TTC549 (cell line): ENCODE measurements around the gene SERPINF2.
"Not testable (repeated sequence)": the region's sequence is repeated elsewhere in the genome, so short reads cannot be mapped to it uniquely, and the experiment has no call there.

Experiments
- FAIRE-seq: peaks from 2 replicates; lab custom pipeline; 2012; peaks lifted over from hg19 to GRCh38; lab: Jason Lieb, UNC

SERPINF2 gene

GRCh38 chr17:1792495-1793446 is 50.1 kb downstream of the SERPINF2 start:
- no peak for FAIRE-seq

DNA sequence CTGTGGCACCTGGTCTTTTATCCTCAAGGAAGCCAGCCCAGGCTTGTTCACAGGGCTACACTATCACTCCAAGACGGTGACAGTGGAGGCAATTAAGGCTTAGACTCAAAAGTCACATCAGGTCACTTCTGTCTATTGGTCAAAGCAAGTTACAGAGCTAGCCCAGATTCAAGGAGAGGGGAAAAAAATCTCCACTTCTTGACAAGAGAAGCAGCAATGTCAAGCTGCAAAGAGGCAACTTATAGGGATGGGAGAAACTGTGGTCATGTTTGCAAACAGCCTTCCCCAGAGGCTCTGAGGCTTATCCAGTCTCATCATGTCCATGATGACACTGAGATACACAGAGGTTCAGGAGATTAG is 50.8 kb downstream of the SERPINF2 start:
- no peak for FAIRE-seq

GRCh38 chr17:1796800-1797199 is 54.1 kb downstream of the SERPINF2 start:
- no peak for FAIRE-seq

DNA sequence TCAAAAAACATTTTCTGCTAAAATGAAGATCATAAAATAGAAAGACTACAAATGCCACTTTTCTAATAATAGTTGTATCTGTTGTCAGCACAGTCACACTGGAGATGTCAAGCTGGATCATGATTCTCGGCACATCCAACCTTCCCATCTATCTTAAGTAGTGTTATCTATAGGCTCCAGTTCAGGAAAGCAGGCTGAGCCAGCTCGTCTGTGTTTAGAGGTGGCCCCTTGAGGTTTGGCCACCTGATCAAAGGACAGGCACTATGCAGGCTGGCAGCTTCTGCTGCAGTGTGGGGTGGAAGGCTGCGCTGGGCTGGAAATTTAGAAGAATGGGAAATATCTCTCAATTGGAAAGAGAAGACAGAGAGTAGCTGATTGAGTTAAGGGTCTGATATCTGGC is 54.7 kb downstream of the SERPINF2 start:
- FAIRE-seq = no peak

DNA sequence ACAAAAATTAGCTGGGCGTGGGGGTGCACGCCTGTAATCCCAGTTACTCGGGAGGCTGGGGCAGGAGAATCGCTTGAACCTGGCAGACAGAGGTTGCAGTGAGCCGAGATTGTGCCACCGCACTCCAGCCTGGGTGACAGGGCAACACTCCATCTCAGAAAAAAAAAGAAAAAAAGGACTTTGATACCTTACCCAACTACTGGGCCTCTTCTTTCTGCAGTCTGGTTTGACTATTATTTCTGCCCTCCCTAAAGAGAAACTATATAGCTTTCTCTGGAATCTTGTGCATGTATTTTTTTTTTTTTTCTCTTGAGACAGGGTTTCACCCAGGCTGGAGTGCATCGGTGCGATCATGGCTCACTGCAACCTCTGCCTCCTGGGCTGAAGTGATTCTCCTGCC is 55.2 kb downstream of the SERPINF2 start:
- FAIRE-seq = not testable (repeated sequence)

DNA sequence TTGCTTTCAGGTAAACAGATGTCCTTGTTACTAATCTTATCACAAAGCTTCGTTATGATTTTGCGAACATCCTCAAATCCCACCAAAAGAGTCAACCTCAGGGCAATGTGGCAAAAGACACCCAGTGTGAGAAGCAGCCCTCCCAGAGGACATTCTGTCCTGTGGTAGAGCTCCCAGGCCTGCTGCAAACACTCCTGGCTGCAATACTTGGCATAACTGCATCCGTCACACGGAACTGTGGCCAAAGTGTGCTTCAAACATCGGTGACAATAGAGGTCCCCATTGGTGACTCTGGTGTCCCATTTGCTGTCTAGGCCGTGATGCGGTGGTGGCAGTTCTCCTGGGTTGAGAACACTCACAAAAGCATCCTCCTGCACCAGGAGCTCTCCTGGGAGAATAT is 57.6 kb downstream of the SERPINF2 start:
- FAIRE-seq = no peak

- no peak for FAIRE-seq
Observed at GRCh38 chr17:1800712-1801111, 58.0 kb downstream of the SERPINF2 start.

DNA sequence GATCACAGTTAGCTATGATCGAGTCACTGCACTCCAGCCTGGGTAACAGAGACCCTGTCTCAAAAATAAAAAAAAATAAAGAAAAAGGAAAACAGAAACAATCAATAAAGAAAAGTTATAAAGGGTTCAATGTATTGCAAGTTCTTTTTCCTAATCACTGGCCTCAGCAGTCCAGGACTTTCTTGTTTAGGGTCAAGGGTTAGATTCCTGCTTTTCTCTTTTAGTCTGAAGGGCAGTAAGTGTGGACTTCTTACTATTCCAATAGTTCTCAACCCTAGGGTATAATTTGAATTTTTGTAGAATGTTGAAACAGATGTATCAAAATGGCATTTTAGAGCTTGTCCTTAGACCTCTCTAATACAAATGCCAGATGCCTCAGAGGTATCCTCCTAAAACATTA is 59.8 kb downstream of the SERPINF2 start:
- FAIRE-seq = no peak

DNA sequence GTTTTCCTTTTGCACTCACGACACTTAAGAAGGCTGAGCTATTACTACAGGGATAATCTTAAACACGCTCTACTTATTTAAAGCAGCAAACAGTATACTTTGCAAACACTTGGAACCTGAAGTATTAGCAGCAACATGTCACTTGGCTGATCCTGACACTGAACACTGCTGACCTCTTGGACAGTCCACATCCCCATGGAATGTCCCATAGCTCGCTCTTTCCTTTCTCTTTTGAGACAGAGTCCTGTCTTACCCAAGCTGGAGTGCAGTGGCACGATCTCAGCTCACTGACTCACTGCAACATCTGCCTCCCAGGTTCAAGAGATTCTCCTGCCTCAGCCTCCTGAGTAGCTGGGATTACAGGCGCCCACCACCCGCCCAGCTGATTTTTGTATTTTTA is 60.6 kb downstream of the SERPINF2 start:
- no peak for FAIRE-seq
